NOMO-1 treated with dmso at 0.1 percent for 144 hours (cell line): ENCODE data around the gene MORN4.
"Not testable (repeated sequence)": the region's sequence is repeated elsewhere in the genome, so short reads cannot be mapped to it uniquely, and the experiment has no call there.

Experiments
- DNase-seq: peaks from one replicate; lab custom pipeline; 2025; ENCODE audit not compliant: unreplicated experiment; lab: John Stamatoyannopoulos, UW

Gene MORN4

DNA sequence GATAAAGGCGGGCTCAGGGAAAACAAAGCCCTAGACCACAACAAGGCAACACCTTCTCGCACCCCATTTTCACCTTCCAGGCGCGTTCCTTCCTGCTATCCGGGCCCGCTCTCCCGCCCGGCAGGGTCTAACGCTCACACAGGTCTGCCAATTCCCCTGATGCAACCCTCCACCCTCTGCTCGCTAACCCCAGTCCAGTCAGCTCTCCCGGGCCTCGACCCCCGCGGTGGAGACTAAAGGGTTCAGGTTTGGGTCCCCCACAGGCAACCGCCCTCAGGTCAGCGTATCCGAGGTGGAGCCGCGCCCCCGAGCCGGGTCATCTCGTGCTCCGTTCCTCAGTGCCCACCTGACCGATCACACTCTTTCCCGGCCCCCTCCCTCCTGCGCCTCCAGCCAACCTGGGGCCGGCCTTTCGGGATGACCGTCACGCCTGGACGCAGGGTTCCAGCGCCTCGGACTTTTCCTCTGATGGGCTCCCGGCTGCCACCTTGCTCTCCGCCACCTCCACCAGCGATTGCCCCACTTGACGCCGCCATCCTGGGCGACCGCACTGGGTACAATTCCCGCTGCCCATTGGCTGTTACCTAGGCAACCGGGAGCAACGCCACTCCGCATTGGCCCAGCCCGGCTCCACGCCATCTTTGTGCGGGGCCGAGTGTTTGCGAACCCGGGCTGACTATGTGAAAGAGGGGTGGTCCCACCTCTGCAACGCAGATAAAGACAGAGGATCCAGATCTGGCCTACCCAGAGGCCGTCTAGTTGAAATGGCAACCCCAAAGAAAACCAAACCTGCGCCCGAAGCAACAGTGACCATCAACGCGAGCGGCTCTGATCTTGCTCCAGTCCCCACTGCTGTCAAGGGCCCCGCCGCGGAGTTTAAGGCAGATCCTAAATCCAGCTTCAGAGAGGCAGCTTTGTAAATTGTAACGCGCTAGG lies at the start of gene MORN4:
Gene MORN4, minus strand, starts transcription at position 552 of the 936 bp plus-strand sequence. CDS start 13,847 bp downstream, outside the sequence.
- peak; percentile 92 for DNase-seq

DNA sequence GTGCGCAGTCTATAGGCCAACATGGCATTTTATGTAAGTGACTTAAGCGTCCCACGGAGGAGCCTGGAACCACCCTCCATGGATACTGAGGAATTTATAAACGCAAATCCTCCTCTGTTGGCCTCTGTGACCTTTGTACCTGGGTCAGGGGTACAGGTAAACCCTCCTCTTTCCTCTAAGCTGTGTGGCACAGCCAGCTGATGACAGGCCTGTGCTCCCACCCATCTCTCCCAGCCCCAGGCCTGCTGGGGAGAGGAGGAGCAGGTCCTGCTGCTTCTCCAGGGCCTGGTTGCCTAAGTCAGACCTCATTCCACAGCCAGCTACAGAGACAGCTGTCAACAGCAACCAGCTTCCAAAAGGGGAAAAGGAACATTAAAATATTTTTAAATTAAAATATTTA lies 48.7 kb upstream of the MORN4 start:
- no peak for DNase-seq

- DNase-seq = no peak
These were observed 46.3 kb upstream of the MORN4 start for GRCh38 chr10:97679594-97679993.

DNA sequence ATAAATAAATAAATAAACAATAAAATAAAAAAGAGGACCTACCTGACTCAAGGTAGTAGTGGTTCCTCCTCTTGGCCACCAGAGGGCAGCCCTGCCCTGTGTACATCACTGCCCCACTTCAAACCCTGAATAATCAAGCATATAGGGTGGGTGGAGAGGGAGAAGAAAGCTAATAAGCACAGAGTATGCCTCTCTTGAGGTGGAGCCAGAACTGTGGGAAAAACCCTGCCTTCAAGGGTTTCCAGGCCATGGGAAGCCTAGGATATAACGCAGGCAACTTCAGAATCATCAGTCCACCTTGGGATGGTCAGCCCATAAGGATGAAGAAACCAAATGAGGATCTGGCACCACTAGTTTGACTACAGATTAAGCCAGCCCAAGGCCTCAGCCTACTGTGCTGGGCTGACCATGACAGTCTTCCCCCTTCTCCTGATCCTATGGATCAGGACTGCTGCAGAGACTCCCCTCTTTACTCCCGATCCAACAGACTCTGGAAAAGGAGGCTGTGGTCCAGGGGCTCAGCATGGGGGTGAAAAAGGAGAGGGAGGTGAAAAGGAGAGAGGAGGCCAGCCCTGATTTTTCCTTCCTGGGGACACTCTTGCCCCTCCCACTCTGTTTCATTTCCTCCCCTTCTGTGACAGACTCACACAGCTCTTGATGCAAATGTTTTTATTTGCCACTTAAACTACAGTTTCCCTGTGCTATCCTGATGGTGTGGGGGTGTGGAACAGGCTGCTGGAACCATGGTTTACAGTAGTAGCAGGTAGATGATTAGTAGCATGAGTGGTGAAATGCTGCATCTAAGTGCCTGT lies 43.7 kb upstream of the MORN4 start:
- DNase-seq = peak; percentile 31

DNA sequence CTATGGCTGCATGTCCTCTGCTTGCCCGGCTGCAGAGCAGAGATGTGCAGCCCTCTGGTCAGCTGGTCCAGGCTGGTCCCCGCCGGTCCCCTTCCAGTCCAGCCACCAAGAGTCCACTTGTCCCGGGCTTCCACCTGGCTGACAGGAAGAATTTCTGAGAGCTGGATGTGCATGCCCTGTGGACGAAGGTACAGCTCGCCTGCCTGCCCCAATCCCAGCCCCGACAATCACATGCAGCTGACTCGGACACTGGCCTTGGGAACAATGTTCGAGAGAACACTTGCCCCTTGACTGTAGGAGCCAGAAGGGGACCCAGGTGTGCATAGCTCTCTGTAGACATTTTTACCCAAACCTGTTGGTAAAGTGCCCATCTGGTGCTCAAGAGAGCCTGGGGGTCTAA lies 41.9 kb upstream of the MORN4 start:
- no peak for DNase-seq

GRCh38 chr10:97673736-97674525 lies 40.6 kb upstream of the MORN4 start:
- DNase-seq = no peak

- no peak for DNase-seq
These were observed 36.3 kb upstream of the MORN4 start for GRCh38 chr10:97669571-97669970.

GRCh38 chr10:97667463-97667862 lies 34.2 kb upstream of the MORN4 start:
- DNase-seq = no peak

- no peak for DNase-seq
These were observed 33.7 kb upstream of the MORN4 start for GRCh38 chr10:97666992-97667391.

DNA sequence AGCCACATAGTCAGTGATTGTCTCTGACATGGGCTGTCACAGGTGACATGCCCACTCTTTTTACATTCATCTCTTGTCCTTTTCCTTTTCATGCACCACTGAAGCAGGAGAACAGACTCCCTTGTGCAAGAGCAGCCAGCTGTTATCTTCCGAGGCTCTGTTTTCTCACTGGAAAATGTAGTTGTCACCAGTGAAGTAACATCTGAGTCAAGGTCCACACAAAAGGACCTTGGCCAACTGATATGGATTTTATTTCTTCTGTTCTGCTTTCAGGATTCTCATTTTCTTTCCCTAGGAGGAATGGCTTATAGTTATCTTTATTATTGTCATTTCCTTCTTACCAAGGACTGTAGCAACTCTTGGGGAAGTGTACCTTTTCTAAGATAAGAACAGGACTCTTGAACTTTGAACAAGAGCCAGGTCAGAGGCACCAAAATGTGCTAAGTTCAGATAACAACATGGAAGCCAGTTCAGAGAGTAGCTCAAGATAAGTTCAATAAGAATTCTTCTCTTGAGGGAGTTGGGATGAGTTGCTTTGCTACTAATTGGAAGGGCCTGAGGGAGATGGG lies 31.1 kb upstream of the MORN4 start:
- DNase-seq = no peak

DNA sequence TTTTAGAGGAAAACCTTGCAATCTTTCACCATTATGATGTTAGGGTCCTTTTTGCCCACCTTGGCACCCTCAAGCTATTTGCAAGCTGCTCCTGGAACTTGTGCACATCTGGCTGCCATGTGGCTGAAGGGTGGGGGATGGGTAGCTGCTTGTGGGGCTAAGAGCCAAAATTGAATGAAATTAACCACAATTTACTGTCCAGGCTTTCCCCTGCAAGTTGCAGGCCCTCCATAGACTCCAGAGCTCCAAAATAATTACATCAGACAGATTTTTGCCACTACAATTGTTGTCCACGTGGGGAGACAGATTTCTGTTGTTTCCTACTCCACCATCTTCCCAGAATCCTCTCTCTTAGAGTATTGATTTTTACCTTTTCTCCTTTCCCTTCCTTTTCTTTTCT lies 26.3 kb upstream of the MORN4 start:
- no peak for DNase-seq

DNA sequence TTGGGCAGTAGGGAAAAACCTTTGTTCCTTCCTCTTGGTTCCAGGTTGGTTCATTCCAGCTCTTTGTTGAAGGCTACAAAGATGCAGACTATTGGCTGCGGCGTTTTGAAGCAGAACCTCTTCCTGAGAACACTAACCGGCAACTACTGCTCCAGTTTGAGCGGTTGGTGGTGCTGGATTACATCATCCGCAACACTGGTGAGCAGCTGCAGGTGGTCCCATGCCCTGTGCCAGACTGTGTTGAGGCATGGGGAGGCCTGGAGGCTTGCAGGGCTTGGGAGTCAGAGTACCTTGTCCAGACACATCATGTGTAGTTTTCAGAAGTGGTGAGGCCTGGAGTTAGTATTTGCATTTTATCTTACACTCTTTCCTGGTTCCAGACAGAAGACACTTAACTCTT lies 23.5 kb upstream of the MORN4 start:
- DNase-seq = no peak

- DNase-seq = no peak
These were observed 18.5 kb upstream of the MORN4 start for GRCh38 chr10:97651773-97652172.

DNA sequence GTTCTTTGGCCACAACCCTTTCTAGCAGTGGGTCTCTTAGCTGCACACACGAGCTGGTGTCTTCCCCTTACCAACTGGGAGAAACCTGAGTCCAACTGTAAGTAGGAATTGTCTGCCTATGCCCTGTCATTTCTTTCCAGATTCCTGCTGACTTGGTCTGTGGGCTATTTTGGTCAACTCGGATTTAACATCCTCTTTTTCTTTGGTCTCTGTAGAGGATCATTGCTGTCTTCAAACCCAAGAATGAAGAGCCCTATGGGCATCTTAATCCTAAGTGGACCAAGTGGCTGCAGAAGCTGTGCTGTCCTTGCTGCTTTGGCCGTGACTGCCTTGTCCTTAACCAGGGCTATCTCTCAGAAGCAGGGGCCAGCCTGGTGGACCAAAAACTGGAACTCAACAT lies 17.4 kb upstream of the MORN4 start:
- no peak for DNase-seq

DNA sequence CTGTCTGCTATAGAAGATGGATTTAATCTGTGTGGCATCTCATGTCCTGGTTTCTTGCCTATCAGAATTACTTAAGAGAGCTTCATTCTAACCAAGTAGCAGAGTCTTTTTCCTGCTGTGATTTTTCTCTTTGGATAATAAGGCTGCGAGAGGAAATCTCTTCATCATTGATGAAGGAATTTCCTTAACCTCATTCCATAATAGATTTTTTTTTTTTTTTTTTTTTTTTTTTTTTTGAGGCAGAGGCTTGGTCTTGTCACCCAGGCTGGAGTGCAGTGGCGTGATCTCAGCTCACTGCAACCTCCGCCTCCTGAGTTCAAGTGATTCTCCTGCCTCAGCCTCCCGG lies 16.1 kb upstream of the MORN4 start:
- not testable (repeated sequence) for DNase-seq

DNA sequence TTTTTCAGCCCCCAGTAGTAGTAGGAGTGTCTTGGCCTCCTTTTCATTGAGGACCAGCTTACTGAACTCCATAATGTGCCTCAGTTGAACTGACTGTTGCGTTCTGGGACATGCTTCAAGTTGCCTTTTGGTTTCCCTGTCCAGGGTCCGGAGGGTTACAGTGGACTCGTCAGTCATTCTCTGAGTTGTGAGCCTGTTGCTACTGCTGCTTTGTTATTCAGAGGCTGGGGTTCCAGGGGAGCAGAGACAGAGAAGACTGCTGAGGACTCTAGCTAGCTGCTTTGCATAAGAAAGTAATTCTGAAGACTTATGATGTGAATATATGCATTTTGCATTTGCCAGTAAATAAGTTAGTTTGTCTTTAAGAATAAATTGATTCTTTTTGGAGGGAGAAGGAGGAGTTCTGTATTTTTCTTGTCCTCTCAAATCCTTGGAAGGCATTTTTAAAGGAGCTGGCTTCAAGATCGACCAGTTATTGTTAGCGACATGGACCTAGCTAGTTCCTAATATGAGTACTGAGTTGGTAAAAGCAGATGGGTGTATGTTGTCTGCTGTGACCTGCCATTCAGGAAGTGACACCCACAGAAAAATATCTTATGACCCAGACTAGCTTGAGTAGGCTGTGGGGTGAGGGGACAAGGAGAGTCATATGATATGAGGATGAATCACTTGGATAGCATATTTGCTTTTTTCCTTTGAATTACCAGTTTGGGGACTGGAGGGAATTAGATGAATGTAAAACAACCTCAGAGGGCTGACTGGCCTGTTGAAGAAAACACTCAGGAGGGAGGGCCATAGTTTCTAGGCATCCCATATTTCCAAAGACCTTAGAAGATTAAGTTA lies 15.5 kb upstream of the MORN4 start:
- no peak for DNase-seq

GRCh38 chr10:97647556-97647955 lies 14.3 kb upstream of the MORN4 start:
- DNase-seq = no peak

DNA sequence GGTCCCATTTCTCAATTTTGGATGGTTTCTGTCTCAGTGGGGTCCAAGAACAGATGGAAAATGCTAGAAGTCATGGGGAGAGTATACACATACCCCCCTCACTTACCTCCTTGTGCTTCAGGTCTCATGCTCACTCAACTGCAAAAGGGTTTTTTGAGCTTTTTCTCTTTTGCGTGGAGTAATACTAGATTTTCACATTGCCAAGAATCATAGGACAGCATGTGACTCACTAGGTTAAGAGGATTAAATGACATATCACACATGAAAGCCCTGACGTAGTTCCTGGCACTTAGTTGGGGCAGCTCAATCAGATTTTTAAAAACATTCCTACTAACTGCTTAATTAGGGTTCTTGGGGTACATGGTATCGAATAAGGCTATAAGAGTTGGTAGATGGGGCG lies 11.6 kb upstream of the MORN4 start:
- no peak for DNase-seq

DNA sequence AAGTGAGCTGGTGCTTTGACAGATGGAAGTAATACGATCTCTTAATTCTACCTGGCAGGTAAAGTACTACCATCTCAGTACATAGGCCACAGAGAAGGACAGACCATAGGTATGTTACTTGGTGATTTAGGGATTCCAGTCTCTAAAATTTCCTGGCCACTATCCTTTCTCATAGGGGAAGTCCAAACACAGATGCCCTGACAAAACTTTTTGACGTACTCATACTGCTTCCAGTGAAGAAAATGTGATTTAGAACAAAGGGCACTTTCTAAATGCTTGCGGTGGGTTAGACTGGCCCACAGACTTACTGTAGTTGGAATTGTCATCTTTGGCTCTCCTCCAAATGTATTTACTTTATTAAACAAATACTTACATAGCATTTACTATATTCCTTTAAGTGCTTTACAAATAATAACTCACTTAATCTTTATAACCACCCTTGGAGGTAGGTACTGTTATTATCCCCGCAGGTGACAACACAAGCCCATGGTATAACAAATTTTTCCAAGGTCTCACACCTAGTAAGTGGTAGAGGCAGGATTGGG lies 10.2 kb upstream of the MORN4 start:
- no peak for DNase-seq
